ENCODE results near the gene MPI.
"Not testable (repeated sequence)": the region's sequence is repeated elsewhere in the genome, so short reads cannot be mapped to it uniquely, and the experiment has no call there.

Gene MPI

GRCh38 chr15:74933573-74933972 lies 43.7 kb downstream of the MPI start (continued):
- 0 out of 2 replicates have a peak, but pooled peaks have one; percentile 37 for TF ChIP-seq PRDM6 (tag by site-specific recombination; IDR thresholded peaks at IDR 0.05)
- TF ChIP-seq ZNF501 (tag by site-specific recombination; IDR thresholded peaks at IDR 0.05) = no peak
- TF ChIP-seq SETDB1 (IDR thresholded peaks at IDR 0.05; ENCODE audit: insufficient read length, low read length) = no peak
- no peak for TF ChIP-seq GLI2 (tag by site-specific recombination; IDR thresholded peaks at IDR 0.05; ENCODE audit: borderline replicate concordance, low read depth)
- no peak for TF ChIP-seq GLI4 (tag by site-specific recombination; IDR thresholded peaks at IDR 0.05)

DNA sequence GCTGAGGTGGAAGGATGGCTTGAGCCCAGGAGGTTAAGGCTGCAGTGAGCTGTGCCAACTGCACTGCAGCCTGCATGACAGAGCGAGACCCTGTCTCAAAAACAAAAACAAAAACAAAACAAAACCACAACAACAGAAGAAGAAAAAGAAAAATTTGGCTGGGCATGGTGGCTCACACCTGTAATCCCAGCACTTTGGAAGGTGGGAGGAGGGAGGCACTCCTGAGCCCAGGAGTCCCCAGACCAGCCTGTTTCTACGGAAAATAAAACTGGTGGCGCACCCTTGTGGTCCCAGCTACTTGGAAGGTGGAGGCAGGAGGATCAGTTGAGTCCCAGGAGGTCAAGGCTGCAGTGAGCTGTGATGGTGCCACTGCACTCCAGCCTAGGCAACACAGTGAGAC lies 45.4 kb downstream of the MPI start:
- not testable (repeated sequence) for H3K27ac ChIP-seq (ENCODE audit: extremely low read depth, low read depth, low read length); H3K9me3 ChIP-seq (ENCODE audit: control insufficient read depth, insufficient read depth, low read depth, low read length); H3K4me3 ChIP-seq (ENCODE audit: low read depth, low read length); H3K4me1 ChIP-seq (ENCODE audit: control insufficient read depth, insufficient read depth, low read length)
- ChIA-PET POLR2A (interaction anchor here (0.6 to 1.2 kb wide), 4 partner anchors 10 to 837 kb away, joined by 3 to 4 read pairs (median 3); partner anchors contain the start of gene RPP25), CTCF (interaction anchor here (0.9 to 1.5 kb wide), 7 partner anchors 15 to 269 kb away, joined by 3 to 11 read pairs (median 4); no protein-coding TSS in a partner anchor)
- TF ChIP-seq ZBTB17 (tag by site-specific recombination; IDR thresholded peaks at IDR 0.05) (peak; percentile 43; the same call in 1 of the 2 replicates), ZEB2 (tag by site-specific recombination; IDR thresholded peaks at IDR 0.05) (peak; percentile 38; the same call in 1 of the 2 replicates), SCRT1 (tag by site-specific recombination; IDR thresholded peaks at IDR 0.05; ENCODE audit: borderline replicate concordance) (peak; percentile 67; the same call in 1 of the 2 replicates), GLIS1 (tag by site-specific recombination; IDR thresholded peaks at IDR 0.05) (peak; percentile 52; the same call in 1 of the 2 replicates), ZNF18 (tag by site-specific recombination; IDR thresholded peaks at IDR 0.05) (peak; percentile 40; the same call in 1 of the 2 replicates), ZNF654 (tag by site-specific recombination; IDR thresholded peaks at IDR 0.05; ENCODE audit: low read depth) (peak; percentile 46), IKZF3 (tag by site-specific recombination; IDR thresholded peaks at IDR 0.05) (peak; percentile 81), CTCF (tag by site-specific recombination; IDR thresholded peaks at IDR 0.05) (peak; percentile 71), PATZ1 (tag by site-specific recombination; IDR thresholded peaks at IDR 0.05) (peak; percentile 25; the same call in 1 of the 2 replicates), ZNF600 (tag by site-specific recombination; IDR thresholded peaks at IDR 0.05) (peak; percentile 79)
- TF ChIP-seq, protein P1, sequence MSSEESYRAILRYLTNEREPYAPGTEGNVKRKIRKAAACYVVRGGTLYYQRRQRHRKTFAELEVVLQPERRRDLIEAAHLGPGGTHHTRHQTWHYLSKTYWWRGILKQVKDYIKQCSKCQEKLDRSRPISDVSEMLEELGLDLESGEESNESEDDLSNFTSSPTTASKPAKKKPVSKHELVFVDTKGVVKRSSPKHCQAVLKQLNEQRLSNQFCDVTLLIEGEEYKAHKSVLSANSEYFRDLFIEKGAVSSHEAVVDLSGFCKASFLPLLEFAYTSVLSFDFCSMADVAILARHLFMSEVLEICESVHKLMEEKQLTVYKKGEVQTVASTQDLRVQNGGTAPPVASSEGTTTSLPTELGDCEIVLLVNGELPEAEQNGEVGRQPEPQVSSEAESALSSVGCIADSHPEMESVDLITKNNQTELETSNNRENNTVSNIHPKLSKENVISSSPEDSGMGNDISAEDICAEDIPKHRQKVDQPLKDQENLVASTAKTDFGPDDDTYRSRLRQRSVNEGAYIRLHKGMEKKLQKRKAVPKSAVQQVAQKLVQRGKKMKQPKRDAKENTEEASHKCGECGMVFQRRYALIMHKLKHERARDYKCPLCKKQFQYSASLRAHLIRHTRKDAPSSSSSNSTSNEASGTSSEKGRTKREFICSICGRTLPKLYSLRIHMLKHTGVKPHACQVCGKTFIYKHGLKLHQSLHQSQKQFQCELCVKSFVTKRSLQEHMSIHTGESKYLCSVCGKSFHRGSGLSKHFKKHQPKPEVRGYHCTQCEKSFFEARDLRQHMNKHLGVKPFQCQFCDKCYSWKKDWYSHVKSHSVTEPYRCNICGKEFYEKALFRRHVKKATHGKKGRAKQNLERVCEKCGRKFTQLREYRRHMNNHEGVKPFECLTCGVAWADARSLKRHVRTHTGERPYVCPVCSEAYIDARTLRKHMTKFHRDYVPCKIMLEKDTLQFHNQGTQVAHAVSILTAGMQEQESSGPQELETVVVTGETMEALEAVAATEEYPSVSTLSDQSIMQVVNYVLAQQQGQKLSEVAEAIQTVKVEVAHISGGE (tag by site-specific recombination; conservative IDR thresholded peaks at IDR 0.05; ENCODE audit: low read depth) = peak; percentile 69
- TF ChIP-seq, protein P2, sequence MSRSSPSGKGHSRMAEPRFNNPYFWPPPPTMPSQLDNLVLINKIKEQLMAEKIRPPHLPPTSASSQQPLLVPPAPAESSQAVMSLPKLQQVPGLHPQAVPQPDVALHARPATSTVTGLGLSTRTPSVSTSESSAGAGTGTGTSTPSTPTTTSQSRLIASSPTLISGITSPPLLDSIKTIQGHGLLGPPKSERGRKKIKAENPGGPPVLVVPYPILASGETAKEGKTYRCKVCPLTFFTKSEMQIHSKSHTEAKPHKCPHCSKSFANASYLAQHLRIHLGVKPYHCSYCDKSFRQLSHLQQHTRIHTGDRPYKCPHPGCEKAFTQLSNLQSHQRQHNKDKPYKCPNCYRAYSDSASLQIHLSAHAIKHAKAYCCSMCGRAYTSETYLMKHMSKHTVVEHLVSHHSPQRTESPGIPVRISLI (tag by site-specific recombination; IDR thresholded peaks at IDR 0.05) = peak; percentile 63; the same call in 1 of the 2 replicates
- H3K36me3 ChIP-seq (ENCODE audit: control insufficient read depth in 2 of 2, insufficient read depth in 1 of 2, low read length in 2 of 2) = peaks cover 12 to 34% of the 10 kb centered on the region in 2 experiments; a peak in 2 of 3 replicates

Data from HEK293 (cell line).